OCI-LY1 (cell line): ENCODE results near the gene RASSF10.

Experiments used
- H2AFZ ChIP-seq: fragments of 200-600 bp; sonication (generic), shearing (Covaris generic); 2 replicates; pipeline ENCODE4 v1.6.0; 2014; ENCODE audit warnings: antibody characterized with exemption, mild to moderate bottlenecking, low read length
- H3F3A ChIP-seq: fragments of 200-600 bp; sonication (generic), shearing (Covaris generic); 2 replicates; pipeline ENCODE4 v1.6.0; 2014; ENCODE audit warnings: mild to moderate bottlenecking, antibody characterized with exemption, low read length, moderate library complexity; ENCODE audit not compliant: insufficient read depth
- H3K27ac ChIP-seq: fragments of 200-600 bp; sonication (generic); 2 replicates; pipeline ENCODE4 v1.5.1; 2014; ENCODE audit warnings: low read length, mixed run types, mild to moderate bottlenecking, low read depth; ENCODE audit not compliant: poor library complexity, severe bottlenecking
- H3K27me3 ChIP-seq: fragments of 200-600 bp; sonication (generic); 2 replicates; pipeline ENCODE4 v1.6.0; 2014; ENCODE audit warnings: antibody characterized with exemption, mild to moderate bottlenecking, low read length, moderate library complexity; ENCODE audit not compliant: insufficient read depth
- H3K36me3 ChIP-seq: fragments of 200-600 bp; sonication (generic); 2 replicates; pipeline ENCODE4 v1.6.1; 2014; ENCODE audit warnings: mild to moderate bottlenecking, antibody characterized with exemption, low read length, moderate library complexity, mixed read lengths; ENCODE audit not compliant: insufficient read depth
- H3K4me1 ChIP-seq: fragments of 200-600 bp; sonication (generic); 2 replicates; pipeline ENCODE4 v1.5.1; 2014; ENCODE audit warnings: mild to moderate bottlenecking, low read length, moderate library complexity; ENCODE audit not compliant: insufficient read depth, severe bottlenecking
- H3K4me2 ChIP-seq: fragments of 200-600 bp; sonication (generic), shearing (Covaris generic); 2 replicates; pipeline ENCODE4 v1.6.1; 2014; ENCODE audit warnings: low read length
- H3K4me3 ChIP-seq: fragments of 200-600 bp; sonication (generic); 2 replicates; pipeline ENCODE4 v1.5.1; 2014; ENCODE audit warnings: low read length, low read depth, mild to moderate bottlenecking, mixed read lengths; ENCODE audit not compliant: poor library complexity, severe bottlenecking
- H3K79me2 ChIP-seq: fragments of 200-600 bp; shearing (Covaris generic); 2 replicates; pipeline ENCODE4 v1.6.1; 2016; ENCODE audit warnings: mixed run types, low read length, mixed read lengths; ENCODE audit not compliant: insufficient read depth
- H3K9ac ChIP-seq: fragments of 200-600 bp; sonication (generic), shearing (Covaris generic); 2 replicates; pipeline ENCODE4 v1.6.1; 2014; ENCODE audit warnings: mild to moderate bottlenecking, low read length, mixed read lengths
- H3K9me2 ChIP-seq: fragments of 200-600 bp; sonication (generic), shearing (Covaris generic); 2 replicates; pipeline ENCODE4 v1.6.1; 2014; ENCODE audit warnings: low read depth, mild to moderate bottlenecking, low read length, mixed read lengths
- H3K9me3 ChIP-seq: fragments of 200-600 bp; shearing (Covaris generic); 2 replicates; pipeline ENCODE4 v1.6.1; 2014; ENCODE audit warnings: low read length, mixed read lengths
- H4K20me1 ChIP-seq: fragments of 200-600 bp; sonication (generic), shearing (Covaris generic); 2 replicates; pipeline ENCODE4 v1.6.0; 2016; ENCODE audit warnings: mild to moderate bottlenecking, low read length; ENCODE audit not compliant: insufficient read depth
- CTCF ChIP-seq: fragments of 200-600 bp; sonication (generic), shearing (Covaris generic); IDR thresholded peaks from 2 replicates; pipeline ENCODE4 v1.5.1; 2017; ENCODE audit warnings: mild to moderate bottlenecking, antibody characterized with exemption, low read length, moderate library complexity, mixed read lengths
- EZH2 ChIP-seq: fragments of 200-600 bp; sonication (generic), shearing (Covaris generic); IDR thresholded peaks from 2 replicates; pipeline ENCODE4 v1.8.0; 2017; ENCODE audit warnings: borderline replicate concordance, mixed run types, mild to moderate bottlenecking, antibody characterized with exemption, low read length, moderate library complexity, mixed read lengths

Gene RASSF10

DNA sequence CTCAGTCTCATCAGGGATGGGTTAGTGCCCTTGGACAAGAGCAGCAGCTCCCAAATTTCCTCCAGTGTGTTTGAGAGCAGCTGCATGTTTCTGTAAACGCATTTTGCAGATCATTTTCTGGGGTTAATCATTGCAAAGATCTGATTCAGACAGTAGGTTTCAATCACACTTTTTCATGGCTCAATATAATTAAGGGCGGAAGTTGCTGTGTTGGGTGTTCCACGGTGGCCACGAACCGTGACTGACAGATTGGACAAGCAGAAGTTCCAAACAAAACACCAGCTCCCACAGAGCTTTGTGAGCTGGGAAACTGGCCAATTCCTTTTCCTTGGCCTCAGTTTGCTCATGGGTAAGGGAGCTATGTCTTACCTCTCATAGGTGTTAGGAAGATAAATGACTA, 8.4 kb upstream of the RASSF10 start:
- H3K9me3 ChIP-seq = no peaks in the 10 kb centered on the region
- H3K4me1 ChIP-seq = no peaks in the 10 kb centered on the region
- H3K36me3 ChIP-seq = no peaks in the 10 kb centered on the region
- H3K79me2 ChIP-seq = no peaks in the 10 kb centered on the region
- no peak overlapping the region for H2AFZ ChIP-seq
- H3K27me3 ChIP-seq = no peaks in the 10 kb centered on the region
- no peaks in the 10 kb centered on the region for H3K9me2 ChIP-seq
- H3K4me3 ChIP-seq = no peak overlapping the region
- TF ChIP-seq EZH2 (no peak), CTCF (no peak)
- no peak overlapping the region for H3K4me2 ChIP-seq
- no peak overlapping the region for H3K9ac ChIP-seq
- no peak overlapping the region for H3K27ac ChIP-seq
- no peaks in the 10 kb centered on the region for H3F3A ChIP-seq
- H4K20me1 ChIP-seq = no peaks in the 10 kb centered on the region

DNA sequence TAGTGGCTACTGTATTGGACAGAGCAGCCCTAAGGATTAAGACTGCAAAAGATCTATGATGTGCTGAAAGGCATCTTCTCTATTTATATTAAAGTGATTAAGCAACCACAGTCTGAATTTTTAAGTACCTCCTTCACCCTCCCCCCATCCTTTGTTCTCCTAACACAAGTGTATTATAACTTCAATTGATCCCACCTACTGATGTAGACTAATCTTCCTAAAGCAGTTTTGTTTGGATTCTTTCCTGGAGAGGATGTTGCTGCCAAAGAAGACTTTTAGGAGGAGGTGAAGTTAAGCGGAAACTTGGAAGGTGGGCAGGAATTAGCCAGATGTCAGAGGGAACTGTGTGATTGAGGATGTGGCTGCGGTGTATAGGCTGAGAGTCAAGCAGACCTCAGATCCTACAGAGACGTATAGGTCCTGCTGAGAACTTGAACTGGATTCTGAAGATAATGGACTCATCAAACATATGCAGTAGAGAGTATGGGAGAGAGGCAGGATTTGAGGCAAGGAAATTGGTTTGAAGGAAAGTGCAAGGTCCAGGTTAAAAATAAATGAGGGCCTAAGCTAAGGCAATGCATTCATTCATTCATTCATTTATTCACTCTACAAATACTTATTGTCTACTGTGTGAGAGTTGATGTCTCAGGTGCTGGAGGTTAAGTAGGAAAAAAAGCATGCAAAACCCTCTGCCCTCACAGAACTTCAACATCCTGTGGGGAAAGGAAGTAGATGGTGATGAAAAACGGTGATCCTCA, 5.2 kb upstream of the RASSF10 start:
- Histone ChIP-seq H3K9me2 (no peaks in the 10 kb centered on the region), H3K27me3 (no peaks in the 10 kb centered on the region), H2AFZ (no peak overlapping the region), H3F3A (no peaks in the 10 kb centered on the region), H3K36me3 (no peaks in the 10 kb centered on the region), H3K79me2 (no peaks in the 10 kb centered on the region), H3K9me3 (no peaks in the 10 kb centered on the region), H3K4me2 (no peak overlapping the region), H3K4me1 (no peaks in the 10 kb centered on the region), H3K27ac (no peak overlapping the region), H4K20me1 (no peaks in the 10 kb centered on the region), H3K9ac (no peak overlapping the region), H3K4me3 (no peak overlapping the region)
- TF ChIP-seq EZH2 = no peak
- TF ChIP-seq CTCF = no peak

- Histone ChIP-seq H4K20me1 (no peaks in the 10 kb centered on the region), H3K36me3 (no peaks in the 10 kb centered on the region), H3K4me3 (no peak overlapping the region), H3F3A (no peaks in the 10 kb centered on the region), H3K9ac (no peak overlapping the region), H3K4me2 (no peak overlapping the region), H3K79me2 (no peaks in the 10 kb centered on the region), H3K27me3 (no peaks in the 10 kb centered on the region), H3K9me2 (no peaks in the 10 kb centered on the region), H3K4me1 (no peaks in the 10 kb centered on the region), H3K27ac (no peak overlapping the region), H2AFZ (no peak overlapping the region), H3K9me3 (no peaks in the 10 kb centered on the region)
- TF ChIP-seq EZH2 (no peak), CTCF (no peak)
These were observed 1.7 kb upstream of the RASSF10 start for GRCh38 chr11:13007182-13008060.
